ENCODE data around the gene EML2.

DNA sequence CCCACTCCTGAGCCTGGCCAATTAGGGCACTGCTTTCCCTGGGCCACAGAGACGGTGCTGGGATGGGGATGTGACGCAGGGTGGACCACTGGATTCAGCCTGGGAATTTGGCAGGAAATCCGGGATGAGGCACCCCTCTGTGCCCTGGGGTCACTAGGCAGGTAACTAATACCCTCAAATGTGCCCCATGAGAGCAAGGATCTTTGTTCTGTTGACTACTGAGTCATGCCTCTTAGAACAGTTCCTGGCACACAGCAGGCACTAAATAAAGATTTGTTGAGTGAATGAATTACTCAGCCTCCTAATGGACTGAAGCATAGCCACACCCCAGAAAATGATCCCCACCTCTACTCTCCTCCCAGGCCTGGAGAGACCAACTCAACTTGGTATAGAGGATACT, 70.5 kb downstream of the EML2 start:
- TF ChIP-seq, protein P1, sequence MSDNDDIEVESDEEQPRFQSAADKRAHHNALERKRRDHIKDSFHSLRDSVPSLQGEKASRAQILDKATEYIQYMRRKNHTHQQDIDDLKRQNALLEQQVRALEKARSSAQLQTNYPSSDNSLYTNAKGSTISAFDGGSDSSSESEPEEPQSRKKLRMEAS (IDR thresholded peaks at IDR 0.05): no peak
- TF ChIP-seq EGR1 (IDR thresholded peaks at IDR 0.05) (no peak), FOXM1 (IDR thresholded peaks at IDR 0.05; ENCODE audit: borderline replicate concordance, low read depth) (no peak), EP300 (IDR thresholded peaks at IDR 0.05; ENCODE audit: borderline replicate concordance) (no peak), NFIC (IDR thresholded peaks at IDR 0.05) (no peak), REST (IDR thresholded peaks at IDR 0.05; ENCODE audit: low read depth) (no peak), CREB1 (IDR thresholded peaks at IDR 0.05; ENCODE audit: low read depth) (no peak), TCF12 (IDR thresholded peaks at IDR 0.05; ENCODE audit: low read depth) (no peak), RAD21 (IDR thresholded peaks at IDR 0.05; ENCODE audit: low read depth) (no peak)

Data from Ishikawa (cell line).